WTC11 (cell line): ENCODE measurements around the gene CNP.
A peak's percentile ranks its signal among the peaks of the same experiment; 100 is the strongest.

ENCODE experiments used
- ATF1 ChIP-seq: sonication (generic); formaldehyde crosslinking; IDR thresholded peaks from 2 replicates; pipeline ENCODE4 v1.8.1; 2023; ENCODE audit warnings: mild to moderate bottlenecking, moderate library complexity, missing genetic modification reagents
- JUN ChIP-seq: sonication (generic); formaldehyde crosslinking; IDR thresholded peaks from 2 replicates; pipeline ENCODE4 v1.8.0; 2023; ENCODE audit warnings: mild to moderate bottlenecking, missing genetic modification reagents
- NR2C2 ChIP-seq: sonication (generic); formaldehyde crosslinking; IDR thresholded peaks from 2 replicates; pipeline ENCODE4 v1.8.0; 2022; ENCODE audit warnings: mild to moderate bottlenecking, missing genetic modification reagents
- SP1 ChIP-seq: sonication (generic); formaldehyde crosslinking; conservative IDR thresholded peaks from 2 replicates; pipeline ENCODE4 v1.8.1; 2022; ENCODE audit warnings: missing genetic modification reagents
- TEAD4 ChIP-seq: sonication (generic); formaldehyde crosslinking; IDR thresholded peaks from 2 replicates; pipeline ENCODE4 v1.8.0; 2022; ENCODE audit warnings: mild to moderate bottlenecking, missing genetic modification reagents
- ZBTB21 ChIP-seq: sonication (generic); formaldehyde crosslinking; IDR thresholded peaks from 2 replicates; pipeline ENCODE4 v1.8.1; 2023; ENCODE audit warnings: mild to moderate bottlenecking, missing genetic modification reagents, borderline replicate concordance
- ZNF121 ChIP-seq: sonication (generic); formaldehyde crosslinking; IDR thresholded peaks from 2 replicates; pipeline ENCODE4 v1.8.0; 2023; ENCODE audit warnings: missing genetic modification reagents
- TF ChIP-seq, protein P1 (sequence below): fragments of 200-600 bp; IDR thresholded peaks from 2 replicates; pipeline ENCODE4 v1.8.0; 2022; ENCODE audit warnings: antibody characterized with exemption
- TF ChIP-seq, protein P2 (sequence below): sonication (generic); formaldehyde crosslinking; IDR thresholded peaks from 2 replicates; pipeline ENCODE4 v1.8.0; 2022; ENCODE audit warnings: mild to moderate bottlenecking, missing genetic modification reagents
- TF ChIP-seq, protein P3 (sequence below): sonication (generic); formaldehyde crosslinking; IDR thresholded peaks from 2 replicates; pipeline ENCODE4 v1.8.1; 2023; ENCODE audit warnings: mild to moderate bottlenecking, missing genetic modification reagents, moderate library complexity
- TF ChIP-seq, protein P4 (sequence below): sonication (generic); formaldehyde crosslinking; conservative IDR thresholded peaks from 2 replicates; pipeline ENCODE4 v1.8.1; 2022; ENCODE audit warnings: mild to moderate bottlenecking, missing genetic modification reagents
- TF ChIP-seq, protein P5 (sequence below): sonication (generic); formaldehyde crosslinking; IDR thresholded peaks from 2 replicates; pipeline ENCODE4 v1.8.0; 2022; ENCODE audit warnings: mild to moderate bottlenecking, missing genetic modification reagents
- TF ChIP-seq, protein P6 (sequence below): sonication (generic); formaldehyde crosslinking; IDR thresholded peaks from 2 replicates; pipeline ENCODE4 v1.8.1; 2022; ENCODE audit warnings: mild to moderate bottlenecking, missing genetic modification reagents, moderate library complexity, borderline replicate concordance
- TF ChIP-seq, protein P7 (sequence below): fragments of 250-450 bp; sonication (Bioruptor Pico); IDR thresholded peaks from 2 replicates; pipeline ENCODE4 v1.9.0; 2021; ENCODE audit warnings: mild to moderate bottlenecking

DNA sequence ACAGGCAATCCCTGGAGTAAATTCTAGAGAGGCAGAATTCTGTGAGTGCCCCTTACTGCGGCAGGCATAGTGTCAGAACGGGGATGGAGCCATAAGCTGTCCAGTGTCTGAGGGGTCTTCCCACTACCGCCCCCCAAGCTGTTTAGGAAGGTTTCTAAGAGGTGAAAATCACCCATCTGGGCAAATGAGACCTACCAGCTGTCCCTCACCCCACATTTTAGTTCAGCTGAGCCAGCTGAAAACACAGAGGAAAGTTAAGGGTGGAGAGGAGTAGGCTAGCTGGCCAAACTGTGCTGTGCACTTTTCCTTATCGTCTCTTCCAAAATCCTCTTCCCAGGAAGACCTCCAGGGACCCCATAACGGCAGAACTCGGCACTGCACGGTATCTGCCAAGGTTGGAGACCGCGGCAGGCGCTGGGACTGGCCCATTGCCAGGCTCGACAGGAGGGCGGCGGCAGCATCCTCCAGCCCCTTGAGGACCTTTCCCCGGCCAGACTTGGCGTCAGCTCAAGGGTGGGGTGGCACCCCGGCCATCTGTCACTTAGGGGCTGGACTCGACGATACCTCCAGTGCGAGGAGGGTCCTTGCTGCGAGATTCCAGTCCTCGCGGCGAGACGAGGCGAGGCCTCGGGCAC is 48.8 kb upstream of the CNP start:
- TF ChIP-seq, protein P1, sequence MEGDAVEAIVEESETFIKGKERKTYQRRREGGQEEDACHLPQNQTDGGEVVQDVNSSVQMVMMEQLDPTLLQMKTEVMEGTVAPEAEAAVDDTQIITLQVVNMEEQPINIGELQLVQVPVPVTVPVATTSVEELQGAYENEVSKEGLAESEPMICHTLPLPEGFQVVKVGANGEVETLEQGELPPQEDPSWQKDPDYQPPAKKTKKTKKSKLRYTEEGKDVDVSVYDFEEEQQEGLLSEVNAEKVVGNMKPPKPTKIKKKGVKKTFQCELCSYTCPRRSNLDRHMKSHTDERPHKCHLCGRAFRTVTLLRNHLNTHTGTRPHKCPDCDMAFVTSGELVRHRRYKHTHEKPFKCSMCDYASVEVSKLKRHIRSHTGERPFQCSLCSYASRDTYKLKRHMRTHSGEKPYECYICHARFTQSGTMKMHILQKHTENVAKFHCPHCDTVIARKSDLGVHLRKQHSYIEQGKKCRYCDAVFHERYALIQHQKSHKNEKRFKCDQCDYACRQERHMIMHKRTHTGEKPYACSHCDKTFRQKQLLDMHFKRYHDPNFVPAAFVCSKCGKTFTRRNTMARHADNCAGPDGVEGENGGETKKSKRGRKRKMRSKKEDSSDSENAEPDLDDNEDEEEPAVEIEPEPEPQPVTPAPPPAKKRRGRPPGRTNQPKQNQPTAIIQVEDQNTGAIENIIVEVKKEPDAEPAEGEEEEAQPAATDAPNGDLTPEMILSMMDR, result no peak
- no peak for TF ChIP-seq SP1 (CRISPR knock-in tag)
- TF ChIP-seq, protein P2, sequence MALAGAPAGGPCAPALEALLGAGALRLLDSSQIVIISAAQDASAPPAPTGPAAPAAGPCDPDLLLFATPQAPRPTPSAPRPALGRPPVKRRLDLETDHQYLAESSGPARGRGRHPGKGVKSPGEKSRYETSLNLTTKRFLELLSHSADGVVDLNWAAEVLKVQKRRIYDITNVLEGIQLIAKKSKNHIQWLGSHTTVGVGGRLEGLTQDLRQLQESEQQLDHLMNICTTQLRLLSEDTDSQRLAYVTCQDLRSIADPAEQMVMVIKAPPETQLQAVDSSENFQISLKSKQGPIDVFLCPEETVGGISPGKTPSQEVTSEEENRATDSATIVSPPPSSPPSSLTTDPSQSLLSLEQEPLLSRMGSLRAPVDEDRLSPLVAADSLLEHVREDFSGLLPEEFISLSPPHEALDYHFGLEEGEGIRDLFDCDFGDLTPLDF (CRISPR knock-in tag), result no peak
- TF ChIP-seq NR2C2 (CRISPR knock-in tag), result no peak
- TF ChIP-seq, protein P3, sequence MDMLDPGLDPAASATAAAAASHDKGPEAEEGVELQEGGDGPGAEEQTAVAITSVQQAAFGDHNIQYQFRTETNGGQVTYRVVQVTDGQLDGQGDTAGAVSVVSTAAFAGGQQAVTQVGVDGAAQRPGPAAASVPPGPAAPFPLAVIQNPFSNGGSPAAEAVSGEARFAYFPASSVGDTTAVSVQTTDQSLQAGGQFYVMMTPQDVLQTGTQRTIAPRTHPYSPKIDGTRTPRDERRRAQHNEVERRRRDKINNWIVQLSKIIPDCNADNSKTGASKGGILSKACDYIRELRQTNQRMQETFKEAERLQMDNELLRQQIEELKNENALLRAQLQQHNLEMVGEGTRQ, result no peak
- TF ChIP-seq, protein P4, sequence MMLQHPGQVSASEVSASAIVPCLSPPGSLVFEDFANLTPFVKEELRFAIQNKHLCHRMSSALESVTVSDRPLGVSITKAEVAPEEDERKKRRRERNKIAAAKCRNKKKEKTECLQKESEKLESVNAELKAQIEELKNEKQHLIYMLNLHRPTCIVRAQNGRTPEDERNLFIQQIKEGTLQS (CRISPR knock-in tag), result no peak
- TF ChIP-seq, protein P5, sequence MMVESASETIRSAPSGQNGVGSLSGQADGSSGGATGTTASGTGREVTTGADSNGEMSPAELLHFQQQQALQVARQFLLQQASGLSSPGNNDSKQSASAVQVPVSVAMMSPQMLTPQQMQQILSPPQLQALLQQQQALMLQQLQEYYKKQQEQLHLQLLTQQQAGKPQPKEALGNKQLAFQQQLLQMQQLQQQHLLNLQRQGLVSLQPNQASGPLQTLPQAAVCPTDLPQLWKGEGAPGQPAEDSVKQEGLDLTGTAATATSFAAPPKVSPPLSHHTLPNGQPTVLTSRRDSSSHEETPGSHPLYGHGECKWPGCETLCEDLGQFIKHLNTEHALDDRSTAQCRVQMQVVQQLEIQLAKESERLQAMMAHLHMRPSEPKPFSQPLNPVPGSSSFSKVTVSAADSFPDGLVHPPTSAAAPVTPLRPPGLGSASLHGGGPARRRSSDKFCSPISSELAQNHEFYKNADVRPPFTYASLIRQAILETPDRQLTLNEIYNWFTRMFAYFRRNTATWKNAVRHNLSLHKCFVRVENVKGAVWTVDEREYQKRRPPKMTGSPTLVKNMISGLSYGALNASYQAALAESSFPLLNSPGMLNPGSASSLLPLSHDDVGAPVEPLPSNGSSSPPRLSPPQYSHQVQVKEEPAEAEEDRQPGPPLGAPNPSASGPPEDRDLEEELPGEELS, result no peak
- no peak for TF ChIP-seq ZNF121 (CRISPR knock-in tag)
- no peak for TF ChIP-seq JUN
- TF ChIP-seq ATF1 (CRISPR knock-in tag), result no peak
- TF ChIP-seq ZBTB21 (CRISPR knock-in tag), result no peak
- TF ChIP-seq, protein P6, sequence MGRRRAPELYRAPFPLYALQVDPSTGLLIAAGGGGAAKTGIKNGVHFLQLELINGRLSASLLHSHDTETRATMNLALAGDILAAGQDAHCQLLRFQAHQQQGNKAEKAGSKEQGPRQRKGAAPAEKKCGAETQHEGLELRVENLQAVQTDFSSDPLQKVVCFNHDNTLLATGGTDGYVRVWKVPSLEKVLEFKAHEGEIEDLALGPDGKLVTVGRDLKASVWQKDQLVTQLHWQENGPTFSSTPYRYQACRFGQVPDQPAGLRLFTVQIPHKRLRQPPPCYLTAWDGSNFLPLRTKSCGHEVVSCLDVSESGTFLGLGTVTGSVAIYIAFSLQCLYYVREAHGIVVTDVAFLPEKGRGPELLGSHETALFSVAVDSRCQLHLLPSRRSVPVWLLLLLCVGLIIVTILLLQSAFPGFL, result 0 out of 2 replicates have a peak, but pooled peaks have one; percentile 10
- TF ChIP-seq, protein P7, sequence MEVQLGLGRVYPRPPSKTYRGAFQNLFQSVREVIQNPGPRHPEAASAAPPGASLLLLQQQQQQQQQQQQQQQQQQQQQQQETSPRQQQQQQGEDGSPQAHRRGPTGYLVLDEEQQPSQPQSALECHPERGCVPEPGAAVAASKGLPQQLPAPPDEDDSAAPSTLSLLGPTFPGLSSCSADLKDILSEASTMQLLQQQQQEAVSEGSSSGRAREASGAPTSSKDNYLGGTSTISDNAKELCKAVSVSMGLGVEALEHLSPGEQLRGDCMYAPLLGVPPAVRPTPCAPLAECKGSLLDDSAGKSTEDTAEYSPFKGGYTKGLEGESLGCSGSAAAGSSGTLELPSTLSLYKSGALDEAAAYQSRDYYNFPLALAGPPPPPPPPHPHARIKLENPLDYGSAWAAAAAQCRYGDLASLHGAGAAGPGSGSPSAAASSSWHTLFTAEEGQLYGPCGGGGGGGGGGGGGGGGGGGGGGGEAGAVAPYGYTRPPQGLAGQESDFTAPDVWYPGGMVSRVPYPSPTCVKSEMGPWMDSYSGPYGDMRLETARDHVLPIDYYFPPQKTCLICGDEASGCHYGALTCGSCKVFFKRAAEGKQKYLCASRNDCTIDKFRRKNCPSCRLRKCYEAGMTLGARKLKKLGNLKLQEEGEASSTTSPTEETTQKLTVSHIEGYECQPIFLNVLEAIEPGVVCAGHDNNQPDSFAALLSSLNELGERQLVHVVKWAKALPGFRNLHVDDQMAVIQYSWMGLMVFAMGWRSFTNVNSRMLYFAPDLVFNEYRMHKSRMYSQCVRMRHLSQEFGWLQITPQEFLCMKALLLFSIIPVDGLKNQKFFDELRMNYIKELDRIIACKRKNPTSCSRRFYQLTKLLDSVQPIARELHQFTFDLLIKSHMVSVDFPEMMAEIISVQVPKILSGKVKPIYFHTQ (CRISPR knock-in tag), result no peak
- TF ChIP-seq TEAD4, result no peak
